GM19372 (cell line): ENCODE data around the gene SRPK1.
"Not testable (repeated sequence)": the region's sequence is repeated elsewhere in the genome, so short reads cannot be mapped to it uniquely, and the experiment has no call there.

ENCODE experiments used
- ATAC-seq: cut with Tn5 transposase; IDR thresholded peaks from one replicate; pipeline ENCODE4 v1.9.1; 2021; ENCODE audit warnings: mild to moderate bottlenecking, low read depth, moderate library complexity; ENCODE audit not compliant: unreplicated experiment

The SRPK1 gene

DNA sequence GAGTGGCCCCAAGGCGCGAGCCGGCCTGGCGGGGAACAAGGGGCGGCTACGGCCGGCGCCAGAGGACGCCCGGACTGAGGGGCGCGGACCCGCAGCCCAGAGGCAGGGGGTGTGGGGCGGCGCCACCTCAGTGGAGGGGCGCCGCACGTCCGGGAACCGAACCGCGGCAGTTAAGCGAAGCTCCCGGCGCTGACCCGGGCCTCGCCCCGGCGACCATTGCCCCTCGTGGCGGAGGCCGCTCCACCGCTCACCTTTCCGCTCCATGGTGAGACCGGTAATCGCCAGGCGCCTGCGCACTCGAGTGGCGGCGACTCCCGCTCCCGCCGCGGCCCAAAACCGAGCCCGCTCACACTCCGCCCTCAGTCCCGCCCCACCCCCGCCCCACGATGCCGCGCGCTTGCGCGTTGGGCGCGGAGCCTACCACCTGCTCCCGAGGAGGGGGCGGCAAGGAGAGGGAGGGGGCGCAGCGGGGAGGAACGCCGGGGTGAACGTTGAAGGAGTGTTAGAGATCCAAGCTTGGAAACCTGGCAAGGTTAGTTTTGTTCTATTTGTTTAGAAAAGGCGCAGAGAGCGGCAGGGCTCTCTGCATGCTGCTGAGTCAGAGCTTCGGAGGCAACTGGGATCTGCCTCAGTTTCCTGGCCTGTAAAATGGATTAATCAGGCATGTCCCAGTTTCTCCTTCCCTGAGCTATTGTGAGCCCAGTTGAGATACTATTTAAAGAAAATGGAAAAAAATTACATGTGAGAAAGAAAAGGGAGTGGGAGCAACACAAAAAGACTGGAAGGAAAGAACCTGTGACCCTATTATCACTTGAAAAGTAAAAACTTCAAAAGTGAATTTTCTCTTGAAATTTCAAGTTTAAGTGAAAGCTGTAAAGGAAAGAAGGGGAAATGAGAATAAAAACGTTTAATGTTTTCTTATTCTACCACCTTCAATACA, at the start of gene SRPK1:
Gene SRPK1 (minus strand): TSS at position 306 of the 940 bp plus-strand sequence. CDS start 42 bp downstream, at position 264.
- peak; percentile 82 for ATAC-seq

DNA sequence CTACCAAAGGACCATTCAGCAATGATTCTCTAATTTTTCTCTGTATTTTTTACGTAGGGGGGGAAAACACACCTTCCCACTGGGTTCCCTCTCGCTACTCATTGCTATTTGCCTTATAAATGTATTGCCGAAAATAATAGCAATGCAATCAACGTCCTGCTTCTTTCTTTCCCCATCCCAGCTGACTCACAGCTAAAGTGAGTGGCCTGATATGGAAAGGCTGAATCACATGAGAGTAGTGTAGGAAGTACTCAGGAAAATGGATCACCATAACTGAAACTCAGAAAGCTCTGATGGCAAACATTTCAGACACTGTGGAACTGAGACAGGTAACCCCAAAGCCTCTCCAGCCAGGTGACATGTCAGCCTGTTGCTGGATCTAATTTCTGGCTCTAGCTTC, 49.3 kb upstream of the SRPK1 start:
- ATAC-seq: no peak

DNA sequence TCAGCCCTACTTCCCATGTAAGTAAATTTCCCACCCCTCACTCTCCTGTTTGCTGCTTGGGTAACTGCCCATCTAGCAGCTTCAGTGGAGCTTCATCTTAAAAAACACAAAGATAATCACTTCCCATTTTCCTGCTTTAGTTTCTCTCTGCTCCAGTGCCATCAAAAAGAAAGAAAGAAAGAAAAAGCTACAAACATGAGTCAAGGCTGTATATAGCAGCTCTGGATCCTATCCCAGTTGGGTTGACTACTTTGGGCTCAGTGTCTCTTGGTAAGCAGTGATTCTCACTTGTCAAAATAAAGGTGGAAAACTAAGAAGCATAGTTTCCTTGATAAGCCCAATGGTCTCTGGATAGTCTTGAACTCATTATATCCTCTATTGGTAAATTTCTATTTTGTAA, 48.7 kb upstream of the SRPK1 start:
- ATAC-seq: no peak

DNA sequence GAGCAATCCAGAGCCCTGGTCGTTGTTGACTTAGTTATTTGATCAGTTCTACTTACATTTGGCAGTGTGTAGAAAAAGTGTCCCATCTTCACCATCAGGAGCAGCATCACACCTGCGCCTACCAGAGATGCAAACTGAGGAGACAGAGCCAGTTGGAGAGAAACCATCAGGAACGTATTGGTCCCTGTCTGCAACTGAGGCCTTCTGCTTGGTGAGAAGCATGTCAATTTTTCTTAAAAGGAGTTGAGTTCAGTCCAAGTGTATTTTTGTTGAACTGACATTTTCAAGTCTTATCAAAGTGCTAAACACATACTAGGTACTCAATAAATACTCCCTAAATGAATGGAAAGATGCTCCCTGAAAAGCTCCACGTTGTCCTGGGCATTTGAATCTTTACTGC, 47.9 kb upstream of the SRPK1 start:
- no peak for ATAC-seq

DNA sequence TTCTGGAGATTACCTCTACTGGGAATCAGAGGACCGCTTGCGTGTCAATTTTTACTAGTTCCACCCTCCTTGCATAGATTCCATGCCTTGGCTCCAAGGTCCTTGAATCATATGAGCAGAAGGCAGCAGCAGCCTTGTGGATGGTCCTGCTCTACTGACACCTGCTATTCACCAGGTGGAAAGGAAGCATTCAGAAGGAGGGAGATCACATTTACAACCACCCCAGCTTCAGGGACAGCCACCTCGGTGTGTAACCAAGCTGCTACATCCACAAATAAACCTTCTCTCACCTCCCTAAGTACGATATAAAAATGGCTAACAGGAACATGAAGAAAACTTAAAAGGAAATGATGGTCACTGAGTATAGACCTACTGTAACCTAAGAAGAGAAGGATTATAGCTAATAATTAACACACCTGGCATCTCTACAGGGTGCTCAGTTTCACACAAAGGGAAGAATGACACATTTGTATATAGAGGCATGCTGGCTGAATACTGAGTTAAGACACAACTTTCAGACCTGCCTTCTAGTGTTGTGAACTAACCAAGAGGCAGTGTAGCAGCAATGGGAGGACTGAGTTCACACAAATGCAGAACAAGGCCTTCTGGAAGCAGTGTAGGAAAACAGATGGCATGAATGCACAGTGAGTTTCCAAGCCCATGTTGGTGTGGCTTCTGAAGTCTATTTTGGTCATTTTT, 46.3 kb upstream of the SRPK1 start:
- ATAC-seq: no peak

DNA sequence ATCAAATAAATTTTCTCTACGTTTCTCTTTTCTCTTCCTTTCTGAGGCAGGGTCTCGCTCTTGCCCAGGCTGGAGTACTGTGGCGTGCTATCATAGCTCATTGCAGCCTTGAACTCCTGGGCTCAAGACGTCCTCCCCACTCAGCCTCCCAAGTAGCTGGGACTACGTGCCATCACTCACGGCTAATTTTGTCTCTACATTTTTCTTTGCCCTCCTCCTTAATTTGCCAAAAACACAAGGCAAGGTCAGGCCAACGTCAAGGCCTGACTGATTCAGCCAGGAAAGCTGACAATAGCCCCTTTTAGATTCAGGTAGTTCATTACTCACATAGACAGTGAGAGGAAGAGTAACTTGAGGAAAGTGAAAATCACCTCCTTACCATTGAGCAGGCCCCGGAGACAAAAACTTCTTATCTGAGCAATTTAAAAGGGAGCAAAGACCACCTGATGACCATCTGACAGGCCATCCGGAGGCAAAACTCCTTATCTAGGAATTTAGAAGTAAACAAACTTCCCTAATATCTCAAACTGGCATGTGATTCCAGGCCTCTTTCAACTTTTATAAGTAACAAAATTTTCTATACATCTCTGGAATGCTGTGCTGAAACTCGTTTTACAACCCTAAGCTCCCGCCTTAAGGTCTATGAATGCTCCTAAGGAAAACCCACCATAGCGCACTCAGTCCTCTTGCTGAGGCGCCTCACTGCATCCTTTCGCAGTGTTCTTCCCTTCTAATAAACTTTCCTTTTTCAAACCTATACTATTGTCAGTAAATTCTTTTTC, 42.1 kb upstream of the SRPK1 start:
- no peak for ATAC-seq

DNA sequence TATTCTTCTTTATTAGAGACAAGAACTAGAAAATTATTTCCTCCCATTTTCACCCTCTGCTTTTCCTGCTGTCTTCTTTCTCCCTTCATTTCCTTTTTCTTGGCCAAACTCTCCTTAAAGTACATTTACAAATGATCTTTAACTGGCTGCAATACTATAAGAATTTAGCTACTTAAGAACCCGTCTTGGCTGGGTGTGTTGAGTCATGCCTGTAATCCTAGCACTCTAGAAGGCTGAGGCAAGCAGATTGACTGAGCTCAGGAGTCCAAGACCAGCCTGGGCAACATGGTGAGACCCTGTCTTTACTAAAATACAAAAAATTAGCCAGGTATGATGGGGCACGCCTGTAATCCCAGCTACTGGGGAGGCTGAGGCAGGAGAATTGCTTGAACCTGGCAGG, 39.3 kb upstream of the SRPK1 start:
- ATAC-seq: no peak

DNA sequence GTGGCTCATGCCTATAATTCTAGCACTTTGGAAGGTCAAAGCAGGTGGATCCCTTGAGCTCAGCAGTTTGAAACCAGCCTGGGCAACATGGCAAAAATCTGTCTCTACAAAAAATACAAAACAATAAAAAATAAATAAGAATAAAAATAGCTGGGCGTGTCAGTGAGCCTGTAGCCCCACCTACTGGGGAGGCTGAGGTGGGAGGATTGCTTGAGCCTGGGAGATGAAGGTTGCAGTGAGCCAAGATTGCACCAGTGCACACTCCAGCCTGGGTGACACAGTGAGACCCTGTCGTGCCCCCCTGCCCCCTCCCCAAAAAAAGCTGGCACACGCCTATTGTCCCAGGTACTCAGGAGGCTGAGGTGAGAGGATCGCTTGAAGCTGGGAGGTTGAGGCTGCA, 35.1 kb upstream of the SRPK1 start:
- ATAC-seq: no peak

DNA sequence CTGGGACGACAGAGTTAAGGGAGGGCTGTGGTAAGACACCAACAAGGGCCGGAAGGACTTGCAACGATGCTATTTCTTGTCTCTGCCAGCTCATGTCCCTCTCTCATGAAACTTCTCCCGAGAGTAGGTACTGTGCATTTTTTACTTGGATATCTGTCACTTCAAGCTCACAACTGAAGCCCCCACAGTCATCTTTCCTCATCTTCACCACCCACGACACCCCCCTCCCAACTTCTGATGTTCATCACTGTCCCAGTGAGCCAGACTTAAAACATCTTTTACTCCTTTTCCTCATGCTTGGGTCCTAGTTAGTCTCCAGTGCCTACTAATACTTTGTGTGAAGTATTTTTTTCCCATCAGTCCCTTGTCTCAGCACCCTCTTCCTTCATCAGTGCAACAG, 34.6 kb upstream of the SRPK1 start:
- no peak for ATAC-seq

DNA sequence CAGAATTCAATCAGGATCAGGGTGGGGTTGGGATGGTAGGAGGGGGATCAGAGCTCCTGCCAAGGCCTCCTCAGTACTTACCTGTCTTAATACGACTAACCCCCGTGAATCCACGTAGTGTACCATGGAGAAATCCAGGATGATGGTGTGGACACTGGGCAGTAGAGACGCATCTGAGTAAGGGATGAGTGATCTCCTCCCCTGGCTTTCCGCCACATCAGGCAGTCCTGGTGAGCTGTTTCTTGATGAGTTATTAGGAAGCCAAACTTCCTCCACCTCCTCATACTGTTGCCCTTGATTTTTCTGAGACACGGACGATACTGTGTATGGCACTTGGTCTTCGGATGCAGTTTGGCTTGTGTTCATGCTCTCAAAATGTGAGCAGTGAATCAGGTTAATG, 34.2 kb upstream of the SRPK1 start:
- no peak for ATAC-seq

DNA sequence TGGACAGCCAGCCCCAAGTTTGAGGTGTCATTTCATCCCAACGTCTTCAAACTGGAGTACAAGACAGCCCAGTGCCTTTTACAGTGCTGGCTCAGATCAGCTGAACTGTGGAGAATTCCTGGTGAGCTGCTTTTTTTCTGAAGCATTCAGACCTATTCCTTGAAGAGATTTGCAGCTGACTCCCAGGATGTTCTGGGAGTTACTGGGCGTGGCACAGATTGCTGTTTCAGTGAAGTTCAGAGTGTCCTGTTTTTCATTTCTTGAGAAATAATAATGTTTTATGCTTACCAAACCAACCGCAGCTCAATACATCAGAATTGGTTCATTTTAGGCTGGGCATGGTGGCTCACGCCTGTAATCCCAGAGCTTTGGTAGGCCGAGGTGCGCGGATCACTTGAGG, 33.4 kb upstream of the SRPK1 start:
- ATAC-seq: no peak

DNA sequence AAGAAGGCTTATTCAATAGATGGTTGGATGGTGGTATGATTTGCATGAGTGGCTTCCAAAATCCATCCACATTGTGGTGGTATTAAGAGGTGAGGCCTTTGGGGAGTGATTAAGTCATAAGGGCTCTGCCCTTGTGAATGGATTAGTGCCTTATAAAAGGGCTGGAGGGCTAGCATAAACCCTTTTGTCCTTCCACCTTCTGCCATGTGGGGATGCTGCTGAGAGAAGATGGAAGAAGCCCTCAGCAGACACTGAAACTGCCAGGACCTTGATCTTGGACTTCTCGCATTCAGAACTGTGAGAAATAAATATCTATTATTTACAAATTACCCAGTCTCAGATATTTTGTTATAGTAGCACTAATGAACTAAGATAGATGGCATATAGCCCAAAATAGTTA, 27.8 kb upstream of the SRPK1 start:
- ATAC-seq: no peak

DNA sequence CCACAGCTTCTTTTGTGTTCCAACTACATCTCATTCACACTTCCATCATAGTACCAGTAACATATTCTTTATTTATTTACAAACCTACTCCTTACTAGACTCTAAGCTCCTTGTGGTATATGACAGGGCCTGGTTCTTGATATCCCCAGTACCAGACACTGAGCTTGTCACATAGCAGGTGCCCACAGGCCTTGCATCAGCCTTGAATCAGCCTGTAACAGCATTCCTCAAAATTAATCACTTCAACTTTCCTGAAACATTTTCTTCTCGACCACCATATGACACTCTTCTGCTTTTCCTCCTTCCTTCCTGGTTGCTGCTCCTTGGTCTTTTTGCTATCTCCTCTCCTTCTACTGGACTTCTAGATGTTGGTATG, 24.7 kb upstream of the SRPK1 start:
- ATAC-seq: no peak

DNA sequence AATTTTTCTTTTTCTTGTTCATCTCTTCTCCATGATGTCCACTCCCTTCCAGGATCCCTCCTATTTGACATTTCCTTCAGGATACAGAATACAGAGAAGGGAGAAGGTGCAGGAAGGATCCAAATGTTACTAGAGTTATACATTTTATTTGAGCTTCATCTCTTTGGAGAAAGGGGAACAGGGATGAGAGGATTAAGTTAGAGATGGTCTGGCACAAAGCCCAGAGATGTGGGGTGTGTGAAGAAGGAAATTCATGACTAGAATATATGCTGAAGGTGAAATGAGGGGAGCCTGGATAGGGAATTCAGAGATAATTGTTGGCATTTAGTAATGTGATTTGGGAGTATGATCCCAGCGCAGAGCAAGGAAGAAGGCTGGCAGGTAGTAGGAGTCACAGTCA, 22.5 kb upstream of the SRPK1 start:
- ATAC-seq: no peak

DNA sequence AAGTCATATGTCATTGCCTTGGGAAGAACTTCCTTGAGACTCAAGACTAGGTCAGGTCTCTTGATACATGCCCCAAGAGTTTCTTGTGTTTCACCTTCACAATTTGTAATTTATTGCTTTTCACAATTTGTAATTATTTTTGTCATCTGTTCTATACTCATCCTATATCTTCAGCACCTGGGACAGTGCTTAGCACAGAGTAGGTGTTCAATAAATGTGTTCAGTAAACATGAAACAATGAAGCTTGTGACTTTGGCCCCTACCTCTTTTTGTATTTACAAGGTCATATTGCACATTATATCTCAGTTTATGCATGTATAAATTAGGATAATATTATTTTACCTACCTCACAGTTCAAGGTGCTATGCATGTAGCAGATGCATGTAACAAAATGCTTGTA, 21.5 kb upstream of the SRPK1 start:
- ATAC-seq: no peak

DNA sequence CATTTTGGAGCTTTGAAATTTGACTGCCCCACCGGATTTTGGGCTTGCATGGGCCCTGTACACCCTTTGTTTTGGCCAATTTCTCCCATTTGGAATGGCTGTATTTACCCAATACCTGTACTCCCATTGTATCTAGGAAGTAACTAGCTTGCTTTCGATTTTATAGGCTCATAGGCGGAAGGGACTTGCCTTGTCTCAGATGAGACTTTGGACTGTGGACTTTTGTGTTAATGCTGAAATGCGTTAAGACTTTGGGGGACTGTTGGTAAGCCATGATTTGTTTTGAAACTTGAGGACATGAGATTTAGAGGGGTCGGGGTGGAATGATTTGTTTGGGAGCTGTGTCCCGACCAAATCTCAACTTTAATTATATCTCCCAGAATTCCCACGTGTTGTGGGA, 20.3 kb upstream of the SRPK1 start:
- ATAC-seq: not testable (repeated sequence)

DNA sequence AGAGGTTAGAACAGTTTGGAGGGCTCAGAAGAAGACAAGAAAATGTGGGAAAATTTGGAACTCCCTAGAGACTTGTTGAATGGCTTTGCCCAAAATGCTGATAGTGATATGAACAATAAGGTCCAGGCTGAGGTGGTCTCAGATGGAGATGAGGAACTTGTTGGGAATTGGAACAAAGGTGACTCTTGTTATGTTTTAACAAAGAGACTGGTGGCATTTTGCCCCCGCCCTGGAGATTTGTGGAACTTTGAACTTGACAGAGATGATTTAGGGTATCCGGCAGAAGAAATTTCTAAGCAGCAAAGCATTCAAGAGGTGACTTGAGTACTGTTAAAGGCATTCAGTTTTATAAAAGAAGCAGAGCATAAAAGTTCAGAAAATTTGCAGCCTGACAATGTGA, 19.1 kb upstream of the SRPK1 start:
- not testable (repeated sequence) for ATAC-seq

DNA sequence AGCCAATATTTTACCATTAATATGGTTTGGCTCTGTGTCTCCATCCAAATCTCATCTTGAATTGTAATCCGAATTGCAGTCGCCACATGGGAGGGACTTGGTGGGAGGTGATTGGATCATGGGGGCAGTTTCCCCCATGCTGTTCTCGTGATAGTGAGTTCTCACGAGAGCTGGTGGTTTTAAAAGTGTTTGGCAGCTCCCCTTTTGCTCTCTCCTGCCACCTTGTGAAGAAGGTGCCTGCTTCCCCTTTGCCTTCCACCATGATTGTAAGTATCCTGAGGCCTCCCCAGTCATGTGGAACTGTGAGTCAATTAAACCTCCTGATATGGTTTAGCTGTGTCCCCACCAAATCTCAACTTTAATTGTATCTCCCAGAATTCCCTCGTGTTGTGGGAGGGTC, 18.4 kb upstream of the SRPK1 start:
- not testable (repeated sequence) for ATAC-seq

DNA sequence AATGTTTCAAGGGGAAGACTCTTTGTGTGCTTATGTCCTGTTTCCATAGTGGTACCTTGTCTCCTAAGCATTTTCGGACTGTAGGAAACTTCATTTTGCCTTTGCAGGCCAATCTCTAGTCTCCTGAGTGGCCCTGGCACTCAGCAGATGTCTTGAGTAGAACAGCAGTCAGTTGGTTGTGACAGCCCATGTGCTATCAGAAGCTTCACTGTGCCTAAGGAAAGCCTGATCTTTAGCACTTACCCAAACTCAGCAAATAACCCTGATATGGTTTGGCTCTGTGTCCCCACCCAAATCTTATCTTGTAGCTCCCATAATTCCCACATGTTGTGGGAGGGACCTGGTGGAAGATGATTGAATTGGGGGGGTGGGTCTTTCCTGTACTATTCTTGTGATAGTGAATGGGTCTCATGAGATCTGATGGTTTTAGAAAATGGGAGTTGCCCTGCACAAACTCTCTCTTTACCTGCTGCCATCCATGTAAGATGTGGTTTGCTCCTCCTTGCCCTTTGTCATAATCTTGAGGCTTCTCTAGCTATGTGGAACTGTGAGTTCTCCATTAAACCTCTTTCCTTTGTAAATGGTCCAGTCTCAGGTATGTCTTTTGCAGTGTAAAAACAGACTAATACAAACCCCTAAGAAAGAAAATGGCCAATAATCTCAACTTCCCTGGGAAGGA, 15.9 kb upstream of the SRPK1 start:
- ATAC-seq: no peak

DNA sequence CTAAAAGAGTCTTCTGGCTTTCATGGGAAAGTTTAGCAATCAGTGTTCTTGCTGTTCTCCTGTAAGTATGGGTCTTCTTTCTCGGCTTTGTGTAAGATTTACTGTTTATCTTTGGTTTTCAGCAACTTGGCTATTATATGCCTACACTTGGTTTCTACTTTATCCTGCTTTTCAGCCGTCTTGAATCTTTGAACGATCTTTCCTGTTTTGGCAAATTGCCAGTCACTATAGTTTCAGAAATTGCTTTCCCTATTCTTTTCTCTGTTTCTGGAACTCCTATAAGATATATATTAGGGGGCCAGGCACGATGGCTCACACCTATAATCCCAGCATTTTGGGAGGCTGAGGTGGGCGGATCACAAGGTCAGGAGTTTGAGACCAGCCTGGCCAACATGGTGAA, 14.6 kb upstream of the SRPK1 start:
- ATAC-seq: no peak

DNA sequence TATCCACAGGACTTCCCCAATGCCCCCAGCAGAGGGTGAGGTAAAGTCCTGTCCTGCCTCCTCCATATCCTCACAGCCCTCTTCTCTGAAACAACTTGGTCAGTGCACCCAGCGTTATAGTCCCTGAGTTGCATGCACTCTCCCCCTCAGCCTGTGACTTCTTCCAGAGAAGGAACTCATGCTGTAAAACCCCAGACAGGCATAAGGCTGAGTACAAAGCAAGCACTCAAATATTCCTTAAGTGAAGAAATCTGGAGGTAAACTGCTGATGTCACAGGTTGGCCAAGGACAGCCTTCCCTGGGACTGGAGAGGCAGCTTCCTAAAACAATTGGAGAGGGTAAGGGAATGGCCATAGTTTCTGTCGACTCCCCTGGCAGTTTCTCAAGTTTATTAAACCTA, 12.9 kb upstream of the SRPK1 start:
- ATAC-seq: no peak
